Activated T-cell treated with anti-CD3 and anti-CD28 coated beads, Interleukin-2, amount 50 U/mL, for 72 hours (primary cell): Measurements from ENCODE around the gene SEMA4D. TPM values are rescaled to one million over a fixed set of nuclear protein-coding genes. Genes with fewer than 3 reads are reported as not detected.

Source experiments
- ATAC-seq, 2 donors: fragments of 150-1000 bp; cut with Tn5 transposase; replicated peaks in 1 of 2; 2 replicates each; pipeline ENCODE4 v1.10.0; 2021; ENCODE audit warnings: moderate library complexity in 2 of 2, mild to moderate bottlenecking in 1 of 2
- DNase-seq, 2 donors: peaks; one replicate each; pipeline ENCODE4 v3.0.0; 2021 to 2022; ENCODE audit warnings: mixed read lengths in 1 of 2
- H3K27ac Mint-ChIP-seq: one replicate; pipeline ENCODE4 v1.8.0; 2022; ENCODE audit warnings: mild to moderate bottlenecking, moderate library complexity, mixed read lengths
- H3K27me3 Mint-ChIP-seq: one replicate; pipeline ENCODE4 v1.8.0; 2022; ENCODE audit warnings: low read depth, mixed read lengths
- H3K36me3 Mint-ChIP-seq, 2 donors: one replicate each; pipeline ENCODE4 v1.8.0; 2022; ENCODE audit warnings: mixed read lengths in 2 of 2, mild to moderate bottlenecking in 1 of 2; ENCODE audit not compliant: insufficient read depth in 2 of 2
- H3K4me1 Mint-ChIP-seq: one replicate; pipeline ENCODE4 v1.8.0; 2022; ENCODE audit warnings: low read depth, mixed read lengths
- H3K4me3 Mint-ChIP-seq, 2 donors: one replicate each; pipeline ENCODE4 v1.8.0; 2022; ENCODE audit warnings: mild to moderate bottlenecking in 2 of 2, mixed read lengths in 2 of 2, moderate library complexity in 2 of 2
- H3K9me3 Mint-ChIP-seq, 2 donors: one replicate each; pipeline ENCODE4 v1.8.0; 2022; ENCODE audit warnings: mixed read lengths in 2 of 2
- total RNA-seq, 2 donors: library from RNA; stranded (reverse); gene quantifications; one replicate each; pipeline ENCODE4 v1.2.3, GENCODE V29; 2022

SEMA4D gene
- total RNA-seq, 2 donors from 2014 or later = 182 to 198 TPM

- no peak overlapping the region for H3K27ac Mint-ChIP-seq
- DNase-seq = no peak
- H3K9me3 Mint-ChIP-seq = no peaks in the 10 kb centered on the region
- ATAC-seq = peak; percentile 11 to 25
- no peak overlapping the region for H3K4me3 Mint-ChIP-seq
- no peaks in the 10 kb centered on the region for H3K4me1 Mint-ChIP-seq
- H3K27me3 Mint-ChIP-seq = no peaks in the 10 kb centered on the region
- no peaks in the 10 kb centered on the region for H3K36me3 Mint-ChIP-seq
Observed at GRCh38 chr9:89366711-89367110, 131.2 kb downstream of the SEMA4D start.

- DNase-seq (no peak), ATAC-seq (no peak)
- Mint-ChIP-seq H3K4me3 (no peak overlapping the region), H3K9me3 (no peaks in the 10 kb centered on the region), H3K36me3 (peaks cover 6 to 11% of the 10 kb centered on the region in 2 donors), H3K4me1 (no peaks in the 10 kb centered on the region), H3K27ac (no peak overlapping the region), H3K27me3 (no peaks in the 10 kb centered on the region)
Observed at GRCh38 chr9:89365532-89365912, 132.4 kb downstream of the SEMA4D start.

GRCh38 chr9:89364666-89365531 lies 133.0 kb downstream of the SEMA4D start:
- Mint-ChIP-seq H3K4me3 (no peak overlapping the region), H3K9me3 (no peaks in the 10 kb centered on the region), H3K27me3 (no peaks in the 10 kb centered on the region), H3K4me1 (peaks cover 2% of the 10 kb centered on the region), H3K27ac (no peak overlapping the region), H3K36me3 (peaks cover 8 to 14% of the 10 kb centered on the region in 2 donors)
- no peak for DNase-seq
- peak in 1 of 2 donors; percentile 14 for ATAC-seq

- H3K4me3 Mint-ChIP-seq = no peak overlapping the region
- H3K36me3 Mint-ChIP-seq = peaks cover 10 to 18% of the 10 kb centered on the region in 2 donors
- peak in 1 of 2 donors; percentile 4 for ATAC-seq
- DNase-seq = no peak
- H3K9me3 Mint-ChIP-seq = no peaks in the 10 kb centered on the region
- H3K4me1 Mint-ChIP-seq = peaks cover 6% of the 10 kb centered on the region
- no peaks in the 10 kb centered on the region for H3K27me3 Mint-ChIP-seq
- no peak overlapping the region for H3K27ac Mint-ChIP-seq
Observed at GRCh38 chr9:89363921-89364665, 133.8 kb downstream of the SEMA4D start.

GRCh38 chr9:89363311-89363670 lies 134.6 kb downstream of the SEMA4D start:
- Mint-ChIP-seq H3K9me3 (no peaks in the 10 kb centered on the region), H3K4me3 (no peak overlapping the region), H3K36me3 (peaks cover 10 to 19% of the 10 kb centered on the region in 2 donors), H3K4me1 (peaks cover 6% of the 10 kb centered on the region), H3K27ac (peak overlapping the region; percentile 90), H3K27me3 (no peaks in the 10 kb centered on the region)
- no peak for DNase-seq
- no peak for ATAC-seq

GRCh38 chr9:89362647-89363310 lies 135.1 kb downstream of the SEMA4D start:
- Mint-ChIP-seq H3K27ac (no peak overlapping the region), H3K36me3 (peaks cover 10 to 22% of the 10 kb centered on the region in 2 donors), H3K4me1 (peaks cover 7% of the 10 kb centered on the region), H3K27me3 (no peaks in the 10 kb centered on the region), H3K4me3 (no peak overlapping the region), H3K9me3 (no peaks in the 10 kb centered on the region)
- ATAC-seq (no peak), DNase-seq (no peak)

GRCh38 chr9:89361816-89362646 lies 135.9 kb downstream of the SEMA4D start:
- H3K27ac Mint-ChIP-seq = no peak overlapping the region

GRCh38 chr9:89361031-89361430 lies 136.9 kb downstream of the SEMA4D start:
- DNase-seq = no peak
- H3K27ac Mint-ChIP-seq = peak overlapping the region; percentile 21
- no peak overlapping the region for H3K4me3 Mint-ChIP-seq
- no peak for ATAC-seq
- peaks cover 10 to 26% of the 10 kb centered on the region in 2 donors for H3K36me3 Mint-ChIP-seq
- no peaks in the 10 kb centered on the region for H3K27me3 Mint-ChIP-seq
- peaks cover 20% of the 10 kb centered on the region for H3K4me1 Mint-ChIP-seq
- no peaks in the 10 kb centered on the region for H3K9me3 Mint-ChIP-seq

More at GRCh38 chr9:89361816-89362646, 135.9 kb downstream of the SEMA4D start:
- no peaks in the 10 kb centered on the region for H3K9me3 Mint-ChIP-seq
- no peak overlapping the region for H3K4me3 Mint-ChIP-seq
- ATAC-seq (no peak), DNase-seq (no peak)
- H3K27me3 Mint-ChIP-seq = no peaks in the 10 kb centered on the region
- H3K4me1 Mint-ChIP-seq = peaks cover 14% of the 10 kb centered on the region
- peaks cover 10 to 23% of the 10 kb centered on the region in 2 donors for H3K36me3 Mint-ChIP-seq

GRCh38 chr9:89360465-89360864 lies 137.4 kb downstream of the SEMA4D start:
- Mint-ChIP-seq H3K27me3 (no peaks in the 10 kb centered on the region), H3K36me3 (peaks cover 10 to 26% of the 10 kb centered on the region in 2 donors), H3K4me3 (no peak overlapping the region), H3K9me3 (no peaks in the 10 kb centered on the region), H3K4me1 (peaks cover 20% of the 10 kb centered on the region), H3K27ac (peak overlapping the region; percentile 67)
- DNase-seq = no peak
- ATAC-seq = no peak

GRCh38 chr9:89359751-89360261 lies 138.1 kb downstream of the SEMA4D start:
- peak overlapping the region; percentile 67 for H3K27ac Mint-ChIP-seq
- H3K4me3 Mint-ChIP-seq = no peak overlapping the region
- H3K27me3 Mint-ChIP-seq = no peaks in the 10 kb centered on the region
- H3K36me3 Mint-ChIP-seq = peaks cover 10 to 26% of the 10 kb centered on the region in 2 donors
- ATAC-seq (peak in 1 of 2 donors; percentile 34), DNase-seq (no peak)
- no peaks in the 10 kb centered on the region for H3K9me3 Mint-ChIP-seq
- H3K4me1 Mint-ChIP-seq = peaks cover 20% of the 10 kb centered on the region

- no peak for DNase-seq
- H3K9me3 Mint-ChIP-seq = no peaks in the 10 kb centered on the region
- H3K27ac Mint-ChIP-seq = peak overlapping the region; percentile 54
- peaks cover 20% of the 10 kb centered on the region for H3K4me1 Mint-ChIP-seq
- ATAC-seq = no peak
- H3K36me3 Mint-ChIP-seq = peaks cover 10 to 26% of the 10 kb centered on the region in 2 donors
- no peak overlapping the region for H3K4me3 Mint-ChIP-seq
- H3K27me3 Mint-ChIP-seq = no peaks in the 10 kb centered on the region
Observed at GRCh38 chr9:89358985-89359384, 138.9 kb downstream of the SEMA4D start.

- peak in 1 of 2 donors; percentile 2 for ATAC-seq
- no peak for DNase-seq
- Mint-ChIP-seq H3K4me1 (peaks cover 20% of the 10 kb centered on the region), H3K9me3 (no peaks in the 10 kb centered on the region), H3K27me3 (no peaks in the 10 kb centered on the region), H3K36me3 (peaks cover 10 to 30% of the 10 kb centered on the region in 2 donors), H3K4me3 (no peak overlapping the region), H3K27ac (peak overlapping the region; percentile 45)
Observed at GRCh38 chr9:89358376-89358916, 139.5 kb downstream of the SEMA4D start.
